Measurements from ENCODE around the gene DEUP1. TPM values are rescaled to one million over a fixed set of nuclear protein-coding genes. Genes with fewer than 3 reads are reported as not detected.
"Not testable (repeated sequence)": the region's sequence is repeated elsewhere in the genome, so short reads cannot be mapped to it uniquely, and the experiment has no call there.

The DEUP1 gene
- total RNA-seq, 2 donors from 2014 or later = not detected

DNA sequence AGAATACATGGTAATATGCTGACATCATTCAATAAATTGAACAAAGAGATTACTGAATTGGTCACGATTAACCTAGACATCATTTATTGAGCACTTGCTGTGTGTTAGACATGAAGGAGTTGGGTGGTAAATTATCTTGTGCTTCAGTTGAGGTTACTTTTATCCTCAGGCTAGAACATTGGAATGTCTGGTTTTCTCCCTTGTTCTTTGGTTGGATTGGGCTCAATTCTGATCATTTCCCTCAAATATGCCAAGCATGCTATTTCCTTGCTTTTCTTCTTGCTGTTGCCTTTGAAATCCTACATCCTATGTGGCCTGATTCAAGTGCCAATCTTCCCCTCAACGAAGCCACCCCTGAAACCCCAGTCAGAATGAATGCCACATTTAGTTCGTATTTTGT lies 65.8 kb downstream of the DEUP1 start:
- Mint-ChIP-seq H3K4me3 (no peak overlapping the region), H3K9me3 (no peaks in the 10 kb centered on the region), H3K4me1 (no peaks in the 10 kb centered on the region), H3K27ac (no peak overlapping the region), H3K36me3 (ENCODE audit: low read depth) (no peaks in the 10 kb centered on the region), H3K27me3 (peaks cover 5% of the 10 kb centered on the region)
- no peak for ATAC-seq (replicated peaks)

DNA sequence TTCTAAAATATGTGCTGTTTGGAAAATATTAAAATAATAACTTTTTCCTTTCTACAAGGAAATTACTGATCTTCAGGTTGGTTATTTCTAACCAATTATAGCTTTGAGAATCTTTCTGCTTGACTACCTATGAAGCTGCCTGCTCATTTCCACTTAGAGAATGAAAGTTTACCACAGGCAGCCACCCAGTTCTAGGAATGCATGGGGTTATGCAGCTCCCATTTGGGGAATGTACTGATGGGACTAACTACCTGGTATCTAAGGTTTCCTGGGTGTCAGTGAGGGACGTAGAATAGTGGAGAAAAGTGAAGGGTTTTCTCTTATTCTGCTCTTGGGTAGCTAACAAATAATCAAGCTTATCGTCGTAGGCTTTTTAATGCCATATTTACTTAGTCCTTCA lies 73.4 kb downstream of the DEUP1 start:
- Mint-ChIP-seq H3K27me3 (peaks cover 9% of the 10 kb centered on the region), H3K9me3 (no peaks in the 10 kb centered on the region), H3K27ac (no peak overlapping the region), H3K36me3 (ENCODE audit: low read depth) (no peaks in the 10 kb centered on the region), H3K4me1 (no peaks in the 10 kb centered on the region), H3K4me3 (no peak overlapping the region)
- ATAC-seq (replicated peaks) = no peak

DNA sequence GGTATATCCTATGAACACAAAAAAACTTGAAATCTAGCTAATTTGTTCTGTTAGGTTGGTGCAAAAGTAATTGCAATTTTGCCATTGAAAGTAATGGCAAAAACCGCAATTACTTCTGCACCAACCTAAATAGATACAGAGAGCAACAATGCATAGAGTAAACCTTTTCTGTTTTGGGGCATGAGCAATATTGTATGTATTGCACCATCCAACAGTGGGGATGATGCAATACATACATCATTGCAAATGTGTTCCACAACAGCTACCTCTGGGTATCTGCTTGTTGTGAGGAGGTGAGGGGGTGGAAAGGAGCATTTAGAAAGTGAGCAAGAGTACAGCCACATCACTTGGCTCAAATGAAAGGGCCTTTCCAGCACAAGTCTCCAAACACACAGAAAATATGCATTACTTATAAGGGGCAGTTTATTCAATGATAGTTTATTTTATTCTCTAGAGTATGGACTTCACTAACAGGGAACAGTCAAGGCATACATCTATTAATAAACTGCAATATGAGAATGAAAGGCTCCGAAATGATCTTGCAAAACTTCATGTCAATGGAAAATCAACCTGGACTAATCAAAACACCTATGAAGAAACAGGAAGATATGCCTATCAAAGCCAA lies 77.3 kb downstream of the DEUP1 start:
- no peak for ATAC-seq (replicated peaks)
- no peaks in the 10 kb centered on the region for H3K4me1 Mint-ChIP-seq
- no peak overlapping the region for H3K4me3 Mint-ChIP-seq
- no peaks in the 10 kb centered on the region for H3K9me3 Mint-ChIP-seq
- no peaks in the 10 kb centered on the region for H3K36me3 Mint-ChIP-seq (ENCODE audit: low read depth)
- H3K27ac Mint-ChIP-seq = no peak overlapping the region
- no peaks in the 10 kb centered on the region for H3K27me3 Mint-ChIP-seq

DNA sequence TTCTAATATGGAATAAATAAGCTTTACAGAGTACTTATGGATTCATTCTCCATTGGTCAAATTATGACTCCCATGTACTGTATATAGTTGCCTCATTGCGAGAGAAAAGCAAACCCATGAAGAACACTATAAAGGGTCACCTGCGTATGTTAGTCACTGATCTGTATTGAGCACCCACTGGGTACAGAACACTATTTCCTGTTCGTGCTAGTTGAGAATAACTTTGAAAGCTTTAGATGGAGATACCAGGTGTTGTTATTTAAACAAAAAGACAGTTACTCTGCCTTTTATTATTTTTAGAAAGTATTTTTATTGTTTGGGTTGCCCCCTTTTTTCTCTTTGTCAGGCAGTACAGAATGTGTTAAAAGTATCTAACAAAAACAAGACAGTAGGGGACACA lies 79.9 kb downstream of the DEUP1 start:
- H3K27me3 Mint-ChIP-seq = no peaks in the 10 kb centered on the region
- no peaks in the 10 kb centered on the region for H3K9me3 Mint-ChIP-seq
- H3K4me1 Mint-ChIP-seq = no peaks in the 10 kb centered on the region
- H3K27ac Mint-ChIP-seq = no peak overlapping the region
- ATAC-seq (replicated peaks) = no peak
- no peaks in the 10 kb centered on the region for H3K36me3 Mint-ChIP-seq (ENCODE audit: low read depth)
- no peak overlapping the region for H3K4me3 Mint-ChIP-seq

DNA sequence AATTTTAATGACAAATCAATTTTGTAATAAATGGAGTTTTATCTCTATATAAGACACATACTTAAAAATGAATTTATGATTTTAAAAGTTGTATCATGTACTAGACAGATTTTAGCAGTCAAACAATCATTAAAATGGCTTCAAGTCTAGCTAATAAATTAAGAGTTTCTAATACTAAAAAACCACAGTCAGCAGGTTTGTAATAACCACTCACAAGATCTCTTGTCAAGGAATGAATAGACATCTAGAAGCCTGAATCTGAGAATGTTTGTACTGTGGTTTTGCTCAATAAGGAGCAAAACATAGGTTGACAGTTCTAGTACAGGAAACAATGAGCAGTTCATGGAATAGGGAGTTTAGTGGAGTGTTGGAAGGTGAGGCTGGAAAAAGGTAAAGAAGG lies 81.2 kb downstream of the DEUP1 start:
- Mint-ChIP-seq H3K9me3 (peaks cover 4% of the 10 kb centered on the region), H3K4me3 (no peak overlapping the region), H3K27ac (no peak overlapping the region), H3K27me3 (no peaks in the 10 kb centered on the region), H3K36me3 (ENCODE audit: low read depth) (no peaks in the 10 kb centered on the region), H3K4me1 (no peaks in the 10 kb centered on the region)
- ATAC-seq (replicated peaks) = no peak

DNA sequence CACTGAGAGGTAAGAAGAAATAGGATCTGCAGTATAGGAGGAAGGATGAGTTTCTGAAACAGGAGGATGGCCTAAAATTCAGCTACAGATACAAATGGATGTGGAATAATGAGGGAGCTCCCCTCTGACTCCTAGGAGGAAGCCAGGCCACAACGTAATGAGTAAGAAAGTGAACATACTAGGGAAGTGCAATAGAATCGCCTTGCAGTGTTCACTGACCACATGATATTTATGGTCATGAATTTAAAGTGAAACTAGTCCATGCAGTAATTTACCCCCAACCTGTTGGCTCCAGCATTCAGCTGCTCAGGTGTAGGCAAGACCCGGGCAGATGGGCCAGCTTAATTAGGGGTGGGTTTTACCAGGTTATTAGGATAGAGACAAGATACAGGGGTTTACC lies 101.7 kb downstream of the DEUP1 start:
- no peaks in the 10 kb centered on the region for H3K4me1 Mint-ChIP-seq
- no peaks in the 10 kb centered on the region for H3K27me3 Mint-ChIP-seq
- no peaks in the 10 kb centered on the region for H3K36me3 Mint-ChIP-seq (ENCODE audit: low read depth)
- no peak overlapping the region for H3K4me3 Mint-ChIP-seq
- H3K27ac Mint-ChIP-seq = no peak overlapping the region
- H3K9me3 Mint-ChIP-seq = no peaks in the 10 kb centered on the region
- ATAC-seq (replicated peaks) = no peak

DNA sequence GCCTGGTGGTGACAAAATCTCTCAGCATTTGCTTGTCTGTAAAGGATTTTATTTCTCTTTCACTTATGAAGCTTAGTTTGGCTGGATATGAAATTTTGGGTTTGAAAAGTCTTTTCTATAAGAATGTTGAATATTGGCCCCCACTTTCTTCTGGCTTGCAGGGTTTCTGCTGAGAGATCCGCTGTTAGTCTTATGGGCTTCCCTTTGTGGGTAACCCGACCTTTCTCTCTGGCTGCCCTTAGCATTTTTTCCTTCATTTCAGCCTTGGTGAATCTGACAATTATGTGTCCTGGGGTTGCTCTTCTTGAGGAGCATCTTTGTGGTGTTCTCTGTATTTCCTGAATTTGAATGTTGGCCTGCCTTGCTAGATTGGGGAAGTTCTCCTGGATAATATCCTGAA lies 112.7 kb downstream of the DEUP1 start:
- not testable (repeated sequence) for H3K27me3 Mint-ChIP-seq; ATAC-seq (replicated peaks); H3K36me3 Mint-ChIP-seq (ENCODE audit: low read depth); H3K27ac Mint-ChIP-seq; H3K4me3 Mint-ChIP-seq; H3K9me3 Mint-ChIP-seq; H3K4me1 Mint-ChIP-seq

DNA sequence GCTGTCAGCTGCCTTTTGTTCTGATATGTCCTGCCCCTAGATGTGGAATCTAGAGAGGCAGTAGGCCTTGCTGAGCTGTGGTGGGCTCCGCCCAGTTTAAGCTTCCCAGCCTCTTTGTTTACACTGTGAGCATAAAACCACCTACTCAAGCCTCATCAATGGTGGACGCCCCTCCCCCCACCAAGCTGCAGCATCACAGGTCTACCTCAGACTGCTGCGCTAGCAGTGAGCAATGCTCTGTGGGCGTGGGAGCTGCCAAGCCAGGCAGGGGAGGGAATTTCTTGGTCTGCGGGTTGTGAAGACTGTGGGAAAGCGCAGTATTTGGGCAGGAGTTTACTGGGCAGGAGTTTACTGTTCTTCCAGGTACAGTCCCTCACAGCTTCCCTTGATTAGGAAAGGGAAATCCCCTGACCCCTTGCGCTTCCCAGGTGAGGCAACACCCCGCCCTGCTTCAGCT lies 114.1 kb downstream of the DEUP1 start:
- Mint-ChIP-seq H3K36me3 (ENCODE audit: low read depth) (no peaks in the 10 kb centered on the region), H3K27ac (no peak overlapping the region), H3K27me3 (peaks cover 3% of the 10 kb centered on the region), H3K4me1 (no peaks in the 10 kb centered on the region), H3K4me3 (no peak overlapping the region), H3K9me3 (peaks cover 3% of the 10 kb centered on the region)
- ATAC-seq (replicated peaks) = peak; percentile 88

DNA sequence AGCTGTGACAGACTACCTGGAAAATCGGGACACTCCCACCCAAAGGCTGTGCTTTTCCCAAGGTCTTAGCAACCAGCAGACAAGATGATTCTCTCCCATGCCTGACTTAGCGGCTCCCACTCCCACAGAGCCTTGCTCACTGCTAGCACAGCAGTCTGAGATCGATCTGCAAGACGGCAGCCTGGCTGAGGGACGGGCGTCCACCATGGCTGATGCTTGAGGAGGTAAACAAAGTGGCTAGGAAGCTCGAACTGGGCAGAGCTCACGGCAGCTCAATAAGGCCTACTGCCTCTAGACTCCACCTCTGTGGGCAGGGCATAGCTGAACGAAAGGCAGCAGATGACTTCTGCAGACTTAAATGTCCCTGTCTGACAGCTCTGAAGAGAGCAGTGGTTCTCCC lies 127.7 kb downstream of the DEUP1 start:
- Mint-ChIP-seq H3K9me3 (no peaks in the 10 kb centered on the region), H3K27ac (no peak overlapping the region), H3K36me3 (ENCODE audit: low read depth) (no peaks in the 10 kb centered on the region), H3K27me3 (peaks cover 3% of the 10 kb centered on the region), H3K4me1 (no peaks in the 10 kb centered on the region), H3K4me3 (no peak overlapping the region)
- no peak for ATAC-seq (replicated peaks)

DNA sequence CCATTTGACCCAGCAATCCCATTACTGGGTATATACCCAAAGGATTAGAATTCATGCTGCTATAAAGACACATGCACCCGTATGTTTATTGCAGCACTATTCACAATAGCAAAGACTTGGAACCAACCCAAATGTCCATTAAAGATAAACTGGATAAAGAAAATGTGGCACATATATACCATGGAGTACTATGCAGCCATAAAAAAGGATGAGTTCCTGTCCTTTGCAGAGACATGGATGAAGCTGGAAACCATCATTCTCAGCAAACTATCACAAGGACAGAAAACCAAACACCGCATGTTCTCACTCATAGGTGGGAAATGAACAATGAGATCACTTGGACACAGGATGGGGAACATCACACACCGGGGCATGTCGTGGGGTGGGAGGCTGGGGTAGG lies 133.1 kb downstream of the DEUP1 start:
- ATAC-seq (replicated peaks); H3K36me3 Mint-ChIP-seq (ENCODE audit: low read depth); H3K4me1 Mint-ChIP-seq; H3K27me3 Mint-ChIP-seq; H3K4me3 Mint-ChIP-seq; H3K9me3 Mint-ChIP-seq; H3K27ac Mint-ChIP-seq: not testable (repeated sequence)

DNA sequence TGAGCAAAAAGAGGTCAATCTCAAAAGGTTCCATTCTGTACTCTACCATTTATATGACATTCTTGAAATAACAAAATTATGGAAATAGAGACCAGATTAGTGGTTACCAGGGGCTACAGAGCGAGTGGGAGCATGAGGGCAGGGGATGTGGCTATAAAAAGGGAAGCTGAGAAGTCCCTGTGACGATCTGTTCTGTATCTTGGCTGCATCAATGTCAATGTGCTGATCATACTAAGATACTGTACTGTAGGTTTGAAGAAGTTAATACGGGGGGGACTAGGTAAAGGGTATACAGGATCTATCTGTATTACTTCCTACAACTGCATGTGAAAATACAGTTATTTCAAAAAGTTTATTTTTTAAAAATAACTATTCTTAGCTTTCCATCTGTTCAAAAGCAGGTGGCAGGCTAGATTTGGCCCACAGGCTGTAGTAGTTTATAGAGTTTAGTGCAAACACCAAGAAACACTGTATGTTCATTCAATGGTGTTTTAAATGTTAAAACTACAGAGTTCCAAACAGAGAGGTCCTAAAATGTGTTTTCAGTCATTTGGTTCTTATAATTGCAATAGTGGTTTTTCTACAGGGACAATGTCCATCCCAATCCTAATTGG lies 134.5 kb downstream of the DEUP1 start:
- no peak overlapping the region for H3K4me3 Mint-ChIP-seq
- no peaks in the 10 kb centered on the region for H3K4me1 Mint-ChIP-seq
- ATAC-seq (replicated peaks) = no peak
- no peaks in the 10 kb centered on the region for H3K27me3 Mint-ChIP-seq
- H3K9me3 Mint-ChIP-seq = no peaks in the 10 kb centered on the region
- H3K36me3 Mint-ChIP-seq (ENCODE audit: low read depth) = no peaks in the 10 kb centered on the region
- no peak overlapping the region for H3K27ac Mint-ChIP-seq

DNA sequence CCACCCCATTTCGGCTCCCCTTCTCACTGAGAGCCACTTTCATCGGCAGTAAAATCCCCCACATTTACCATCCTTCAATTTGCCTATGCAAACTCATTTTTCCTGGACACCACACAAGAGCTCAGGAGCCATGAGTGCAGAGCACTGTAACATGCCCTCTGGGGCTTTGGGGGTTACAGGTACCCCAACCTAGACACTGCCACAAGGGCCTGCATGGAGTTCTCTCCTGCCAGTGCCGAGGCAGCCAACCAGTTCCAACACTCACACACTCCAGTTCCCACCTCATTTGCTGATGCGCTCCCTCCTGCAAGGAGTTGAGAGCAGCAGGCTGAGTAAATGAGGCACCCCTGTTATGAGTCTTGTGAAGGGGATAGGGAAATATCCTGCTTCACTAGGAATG lies 136.5 kb downstream of the DEUP1 start:
- ATAC-seq (replicated peaks) = no peak
- no peaks in the 10 kb centered on the region for H3K9me3 Mint-ChIP-seq
- no peak overlapping the region for H3K4me3 Mint-ChIP-seq
- H3K27ac Mint-ChIP-seq = no peak overlapping the region
- H3K36me3 Mint-ChIP-seq (ENCODE audit: low read depth) = no peaks in the 10 kb centered on the region
- H3K27me3 Mint-ChIP-seq = no peaks in the 10 kb centered on the region
- no peaks in the 10 kb centered on the region for H3K4me1 Mint-ChIP-seq

DNA sequence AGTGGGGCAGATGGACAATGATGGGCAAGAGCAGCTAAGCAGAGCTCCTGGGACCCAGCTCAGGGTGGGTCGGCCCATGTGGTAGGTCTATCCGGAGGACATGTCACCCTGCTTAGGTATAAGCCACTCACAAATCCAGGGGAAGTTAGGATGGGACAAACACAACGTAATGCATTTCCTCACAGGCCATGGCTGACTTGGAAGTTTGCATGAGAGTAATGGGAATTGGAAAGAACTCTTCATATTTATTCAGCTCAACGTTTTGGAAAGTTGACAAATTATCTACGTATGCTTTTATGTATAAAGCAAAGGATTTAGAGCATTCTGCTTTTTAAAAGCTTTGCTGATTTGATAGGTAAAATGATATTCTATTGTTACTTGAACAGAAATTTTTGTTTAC lies 137.7 kb downstream of the DEUP1 start:
- H3K4me3 Mint-ChIP-seq = no peak overlapping the region
- H3K9me3 Mint-ChIP-seq = no peaks in the 10 kb centered on the region
- H3K36me3 Mint-ChIP-seq (ENCODE audit: low read depth) = no peaks in the 10 kb centered on the region
- no peak overlapping the region for H3K27ac Mint-ChIP-seq
- ATAC-seq (replicated peaks) = no peak
- no peaks in the 10 kb centered on the region for H3K4me1 Mint-ChIP-seq
- H3K27me3 Mint-ChIP-seq = no peaks in the 10 kb centered on the region

DNA sequence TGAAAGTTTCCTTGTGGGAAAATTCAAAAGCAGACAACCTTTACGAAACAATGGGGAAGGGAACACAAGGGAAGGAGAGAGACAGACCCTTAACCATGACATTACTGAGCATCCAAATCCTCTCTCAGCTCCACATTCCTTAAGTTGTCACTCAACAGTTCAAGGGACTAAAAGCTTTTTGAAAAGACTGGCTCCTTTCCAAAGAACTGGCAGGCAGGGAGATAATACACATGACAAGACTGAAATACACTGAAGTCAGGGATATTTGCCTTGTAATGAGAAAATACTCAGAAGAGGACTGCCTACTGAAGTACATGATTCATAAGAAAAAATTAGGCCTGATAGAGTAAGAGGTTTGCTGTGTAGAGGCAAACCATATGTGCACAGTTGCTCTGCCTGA lies 143.6 kb downstream of the DEUP1 start:
- ATAC-seq (replicated peaks) = no peak
- no peak overlapping the region for H3K27ac Mint-ChIP-seq
- H3K36me3 Mint-ChIP-seq (ENCODE audit: low read depth) = peaks cover 17% of the 10 kb centered on the region
- no peak overlapping the region for H3K4me3 Mint-ChIP-seq
- no peaks in the 10 kb centered on the region for H3K4me1 Mint-ChIP-seq
- no peaks in the 10 kb centered on the region for H3K27me3 Mint-ChIP-seq
- no peaks in the 10 kb centered on the region for H3K9me3 Mint-ChIP-seq

DNA sequence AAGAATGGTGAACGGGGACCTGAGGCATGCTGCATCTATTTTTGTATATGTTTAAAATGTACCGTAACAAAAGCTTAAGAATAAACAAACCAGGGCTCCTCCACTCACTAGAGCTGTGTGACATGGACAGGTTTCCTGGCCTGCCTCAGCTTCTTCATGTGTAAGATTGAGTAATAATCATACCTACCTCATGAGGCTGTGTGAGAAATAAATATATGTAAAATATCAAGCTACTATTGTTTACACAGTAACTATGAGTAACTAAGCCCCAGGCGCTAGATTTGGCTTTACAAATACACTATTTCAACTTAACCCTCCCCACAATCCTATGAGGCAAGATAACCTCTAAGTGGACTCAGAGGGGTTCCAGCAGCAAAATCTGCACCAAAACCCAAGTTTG lies 146.3 kb downstream of the DEUP1 start:
- no peak overlapping the region for H3K27ac Mint-ChIP-seq
- no peaks in the 10 kb centered on the region for H3K9me3 Mint-ChIP-seq
- no peaks in the 10 kb centered on the region for H3K27me3 Mint-ChIP-seq
- no peak for ATAC-seq (replicated peaks)
- H3K4me1 Mint-ChIP-seq = no peaks in the 10 kb centered on the region
- H3K4me3 Mint-ChIP-seq = no peak overlapping the region
- H3K36me3 Mint-ChIP-seq (ENCODE audit: low read depth) = peaks cover 19% of the 10 kb centered on the region
